Rectal smooth muscle tissue (tissue), 1 donor: ENCODE results near the gene DDX25.

ENCODE experiments used
- H3K27ac ChIP-seq: one replicate; pipeline ENCODE4 v1.7.0; 2013; ENCODE audit warnings: low read depth, low read length, inconsistent platforms
- H3K27me3 ChIP-seq: one replicate; pipeline ENCODE4 v1.7.0; 2013; ENCODE audit warnings: low read length; ENCODE audit not compliant: control insufficient read depth, insufficient read depth
- H3K36me3 ChIP-seq: one replicate; pipeline ENCODE4 v1.7.0; 2013; ENCODE audit warnings: low read length; ENCODE audit not compliant: control insufficient read depth, insufficient read depth
- H3K4me1 ChIP-seq: one replicate; pipeline ENCODE4 v1.7.0; 2013; ENCODE audit warnings: low read length; ENCODE audit not compliant: control insufficient read depth, insufficient read depth
- H3K4me3 ChIP-seq: one replicate; pipeline ENCODE4 v1.7.0; 2013; ENCODE audit warnings: low read length
- H3K9ac ChIP-seq: one replicate; pipeline ENCODE4 v1.7.0; 2013; ENCODE audit warnings: low read length

The DDX25 gene

GRCh38 chr11:125943661-125944349, 39.5 kb downstream of the DDX25 start:
- Histone ChIP-seq H3K27me3 (no peaks in the 10 kb centered on the region), H3K27ac (no peak overlapping the region)

DNA sequence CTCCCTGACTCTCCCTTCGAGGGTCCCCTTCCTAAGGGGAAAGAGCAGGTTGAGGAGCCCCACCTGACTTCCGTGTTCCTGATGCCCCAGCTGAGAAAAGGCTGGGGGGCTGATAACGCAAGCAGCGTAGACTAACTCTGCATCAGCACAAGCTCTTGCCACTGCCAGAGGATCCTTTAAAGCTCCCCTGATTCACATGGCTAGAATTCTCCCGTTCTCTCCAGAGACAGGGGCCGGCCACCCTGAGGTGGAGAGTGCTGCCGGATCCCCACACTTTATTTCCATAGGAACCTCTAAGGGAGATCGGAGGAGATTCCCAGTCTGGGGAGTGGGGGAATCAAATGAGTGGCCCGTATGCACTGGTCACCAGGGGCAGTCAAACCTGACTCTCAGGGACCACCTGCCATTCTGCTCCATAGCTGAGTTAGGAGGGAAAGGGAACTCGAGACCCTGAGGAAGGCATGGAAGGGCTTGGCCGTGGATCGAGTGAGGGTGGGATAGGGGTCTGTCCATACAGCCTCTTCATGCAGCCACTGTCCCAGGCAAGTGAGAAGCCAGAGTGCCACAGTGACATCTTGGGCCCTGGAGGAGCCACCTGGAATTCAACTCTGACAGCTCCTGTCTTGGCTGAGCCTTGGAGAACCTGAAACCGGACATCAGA, 40.2 kb downstream of the DDX25 start:
- Histone ChIP-seq H3K4me1 (no peaks in the 10 kb centered on the region), H3K27ac (no peak overlapping the region), H3K36me3 (no peaks in the 10 kb centered on the region), H3K4me3 (no peak overlapping the region), H3K27me3 (no peaks in the 10 kb centered on the region), H3K9ac (no peak overlapping the region)

More at GRCh38 chr11:125943661-125944349, 39.5 kb downstream of the DDX25 start:
- no peak overlapping the region for H3K4me3 ChIP-seq
- H3K36me3 ChIP-seq: no peaks in the 10 kb centered on the region
- H3K9ac ChIP-seq: no peak overlapping the region
- peaks cover 7% of the 10 kb centered on the region for H3K4me1 ChIP-seq

- no peak overlapping the region for H3K9ac ChIP-seq
- no peaks in the 10 kb centered on the region for H3K4me1 ChIP-seq
- H3K27ac ChIP-seq: no peak overlapping the region
- H3K27me3 ChIP-seq: no peaks in the 10 kb centered on the region
- no peak overlapping the region for H3K4me3 ChIP-seq
- H3K36me3 ChIP-seq: no peaks in the 10 kb centered on the region
Measured at GRCh38 chr11:125945011-125945796, 40.9 kb downstream of the DDX25 start.

DNA sequence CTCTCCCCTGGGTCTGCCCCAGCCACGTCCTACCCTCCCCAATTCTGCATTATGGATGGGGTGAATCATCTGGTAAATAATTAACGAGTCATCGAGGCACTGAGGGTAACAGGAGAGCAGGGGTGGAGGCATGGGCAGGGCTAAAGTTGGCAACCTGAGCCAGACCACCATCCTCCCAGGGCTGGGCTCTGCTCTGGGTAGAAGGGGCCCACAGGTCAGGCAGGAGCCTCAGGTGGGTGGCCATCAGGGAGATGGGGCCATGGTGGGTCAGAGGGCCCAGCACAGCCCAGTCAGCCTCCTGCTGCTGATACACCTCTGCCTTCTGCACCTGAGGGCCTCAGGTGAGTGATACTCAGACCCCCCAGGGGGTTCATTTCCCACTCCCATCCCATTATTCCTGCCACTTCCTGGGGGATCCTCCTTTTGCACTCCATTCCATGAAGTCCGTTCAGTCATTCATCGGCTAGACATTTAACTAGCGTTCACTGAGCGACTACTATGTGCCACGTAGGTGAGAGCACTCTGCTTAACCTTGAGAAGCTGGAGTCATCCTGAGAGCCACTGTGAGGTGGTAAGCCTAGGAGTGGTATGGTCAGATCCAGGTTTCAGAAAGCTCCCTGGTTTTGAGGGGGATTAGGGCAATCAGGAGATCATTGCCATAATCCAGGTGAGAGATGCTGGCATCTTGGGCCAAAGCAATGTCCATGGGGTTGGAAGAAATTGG, 41.7 kb downstream of the DDX25 start, which contains the start of gene VSIG10L2:
VSIG10L2 (plus strand) TSS at position 248 of the 724 bp plus-strand sequence; CDS start at position 260, 12 bp downstream.
- Histone ChIP-seq H3K36me3 (no peaks in the 10 kb centered on the region), H3K27ac (no peak within 1 kb of the TSS), H3K9ac (no peak within 1 kb of the TSS), H3K4me1 (peaks cover 5% of the 10 kb centered on the region), H3K27me3 (no peaks in the 10 kb centered on the region), H3K4me3 (no peak within 1 kb of the TSS)

- no peak overlapping the region for H3K27ac ChIP-seq
- no peak overlapping the region for H3K4me3 ChIP-seq
- H3K4me1 ChIP-seq: peaks cover 12% of the 10 kb centered on the region
- no peak overlapping the region for H3K9ac ChIP-seq
- no peaks in the 10 kb centered on the region for H3K27me3 ChIP-seq
- no peaks in the 10 kb centered on the region for H3K36me3 ChIP-seq
Measured at GRCh38 chr11:125946712-125947418, 42.6 kb downstream of the DDX25 start.

- peaks cover 18% of the 10 kb centered on the region for H3K4me1 ChIP-seq
- H3K27ac ChIP-seq: no peak overlapping the region
- no peak overlapping the region for H3K9ac ChIP-seq
Measured at GRCh38 chr11:125947419-125948277, 43.3 kb downstream of the DDX25 start.

GRCh38 chr11:125948278-125949051, 44.2 kb downstream of the DDX25 start:
- no peaks in the 10 kb centered on the region for H3K36me3 ChIP-seq
- H3K27ac ChIP-seq: no peak overlapping the region
- no peak overlapping the region for H3K9ac ChIP-seq
- H3K27me3 ChIP-seq: no peaks in the 10 kb centered on the region
- no peak overlapping the region for H3K4me3 ChIP-seq
- peaks cover 24% of the 10 kb centered on the region for H3K4me1 ChIP-seq

More at GRCh38 chr11:125947419-125948277, 43.3 kb downstream of the DDX25 start:
- Histone ChIP-seq H3K4me3 (no peak overlapping the region), H3K36me3 (no peaks in the 10 kb centered on the region), H3K27me3 (no peaks in the 10 kb centered on the region)

GRCh38 chr11:125949271-125950177, 45.2 kb downstream of the DDX25 start:
- H3K4me1 ChIP-seq: peaks cover 25% of the 10 kb centered on the region
- no peak overlapping the region for H3K9ac ChIP-seq
- no peaks in the 10 kb centered on the region for H3K27me3 ChIP-seq
- no peak overlapping the region for H3K4me3 ChIP-seq
- H3K36me3 ChIP-seq: no peaks in the 10 kb centered on the region
- no peak overlapping the region for H3K27ac ChIP-seq

GRCh38 chr11:125950178-125950490, 45.8 kb downstream of the DDX25 start:
- H3K4me1 ChIP-seq: peaks cover 25% of the 10 kb centered on the region
- H3K27me3 ChIP-seq: no peaks in the 10 kb centered on the region
- H3K4me3 ChIP-seq: no peak overlapping the region
- H3K36me3 ChIP-seq: no peaks in the 10 kb centered on the region
- H3K9ac ChIP-seq: no peak overlapping the region
- no peak overlapping the region for H3K27ac ChIP-seq
